Measurements from ENCODE around the gene SHISA9.

The SHISA9 gene

DNA sequence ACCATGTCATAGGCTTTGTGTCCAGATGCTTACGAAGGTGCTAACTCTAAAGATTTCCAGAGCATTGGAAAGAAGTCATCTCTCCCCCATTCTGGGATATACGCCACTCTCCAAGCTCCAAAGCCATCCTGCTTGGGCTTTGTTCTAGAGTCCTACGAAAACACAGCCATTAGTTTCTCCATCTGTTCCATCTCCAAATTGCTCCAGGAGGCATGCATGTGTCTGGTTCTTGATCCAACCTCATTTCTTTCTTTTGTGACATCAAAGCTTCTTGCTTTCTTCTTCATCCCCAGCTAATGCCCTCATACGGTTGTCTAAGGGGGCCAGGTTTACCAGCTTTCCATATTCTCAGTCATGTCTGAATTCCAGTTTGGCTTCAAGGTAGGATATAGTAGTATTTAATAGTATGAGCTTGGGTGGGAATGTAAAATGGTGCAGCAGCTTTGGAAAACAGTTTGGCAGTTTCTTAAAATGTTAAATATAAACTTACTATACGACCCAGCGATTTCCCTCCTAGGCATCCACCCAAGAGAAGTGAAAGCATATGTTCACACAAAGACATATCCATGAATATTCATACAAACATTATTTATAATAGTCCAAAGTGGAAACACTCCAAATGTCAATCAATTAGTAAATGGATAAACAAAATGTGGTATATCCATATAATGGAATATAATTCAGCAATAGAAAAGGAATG lies 202.6 kb downstream of the SHISA9 start:
- H2AFZ ChIP-seq (ENCODE audit: low read length), result no peak overlapping the region
- no peak overlapping the region for H3K4me3 ChIP-seq (ENCODE audit: low read length, poor library complexity, severe bottlenecking)
- H3K36me3 ChIP-seq (ENCODE audit: insufficient read depth, low read length), result no peaks in the 10 kb centered on the region
- no peaks in the 10 kb centered on the region for H3F3A ChIP-seq (ENCODE audit: low read depth)
- H3K4me2 ChIP-seq (ENCODE audit: low read depth, low read length, poor library complexity, severe bottlenecking), result no peak overlapping the region
- no peaks in the 10 kb centered on the region for H3K9me3 ChIP-seq (ENCODE audit: insufficient read depth, low read depth, low read length)
- no peaks in the 10 kb centered on the region for H3K9me2 ChIP-seq (replicated peaks; ENCODE audit: low read depth, low read length)
- no peak overlapping the region for H3K9ac ChIP-seq (ENCODE audit: low read depth, low read length, poor library complexity, severe bottlenecking)
- no peaks in the 10 kb centered on the region for H3K4me1 ChIP-seq (ENCODE audit: insufficient read depth, low read length, poor library complexity, severe bottlenecking)
- H3K27me3 ChIP-seq (ENCODE audit: insufficient read depth, low read length, poor library complexity, severe bottlenecking), result no peaks in the 10 kb centered on the region
- no peaks in the 10 kb centered on the region for H3K79me2 ChIP-seq (ENCODE audit: insufficient read depth, low read length)
- no peak for TF ChIP-seq EZH2phosphoT487 (IDR thresholded peaks at IDR 0.05; ENCODE audit: borderline replicate concordance)
- TF ChIP-seq, protein P1, sequence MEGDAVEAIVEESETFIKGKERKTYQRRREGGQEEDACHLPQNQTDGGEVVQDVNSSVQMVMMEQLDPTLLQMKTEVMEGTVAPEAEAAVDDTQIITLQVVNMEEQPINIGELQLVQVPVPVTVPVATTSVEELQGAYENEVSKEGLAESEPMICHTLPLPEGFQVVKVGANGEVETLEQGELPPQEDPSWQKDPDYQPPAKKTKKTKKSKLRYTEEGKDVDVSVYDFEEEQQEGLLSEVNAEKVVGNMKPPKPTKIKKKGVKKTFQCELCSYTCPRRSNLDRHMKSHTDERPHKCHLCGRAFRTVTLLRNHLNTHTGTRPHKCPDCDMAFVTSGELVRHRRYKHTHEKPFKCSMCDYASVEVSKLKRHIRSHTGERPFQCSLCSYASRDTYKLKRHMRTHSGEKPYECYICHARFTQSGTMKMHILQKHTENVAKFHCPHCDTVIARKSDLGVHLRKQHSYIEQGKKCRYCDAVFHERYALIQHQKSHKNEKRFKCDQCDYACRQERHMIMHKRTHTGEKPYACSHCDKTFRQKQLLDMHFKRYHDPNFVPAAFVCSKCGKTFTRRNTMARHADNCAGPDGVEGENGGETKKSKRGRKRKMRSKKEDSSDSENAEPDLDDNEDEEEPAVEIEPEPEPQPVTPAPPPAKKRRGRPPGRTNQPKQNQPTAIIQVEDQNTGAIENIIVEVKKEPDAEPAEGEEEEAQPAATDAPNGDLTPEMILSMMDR (conservative IDR thresholded peaks at IDR 0.05; ENCODE audit: low read length), result no peak
- H4K20me1 ChIP-seq (ENCODE audit: insufficient read depth, low read length, poor library complexity, severe bottlenecking), result no peaks in the 10 kb centered on the region

DNA sequence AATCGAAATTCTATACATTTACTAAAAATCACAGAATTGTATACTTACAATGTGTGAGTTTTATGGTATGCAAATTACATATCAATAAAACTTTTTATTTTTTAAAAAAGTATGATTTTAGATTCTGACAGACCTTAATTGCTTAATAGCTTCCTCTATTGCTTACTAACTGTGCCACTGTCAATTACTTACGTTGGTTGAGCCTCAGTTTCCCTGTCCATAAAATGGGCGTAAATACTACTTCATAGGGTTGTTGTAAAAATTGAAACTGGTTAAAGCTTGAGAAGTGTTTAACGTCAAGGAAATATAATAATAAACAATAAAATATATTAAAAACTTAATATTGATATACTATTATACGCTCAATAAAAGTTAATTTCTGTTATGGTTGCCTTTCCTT lies 203.4 kb downstream of the SHISA9 start:
- TF ChIP-seq, protein P1 (conservative IDR thresholded peaks at IDR 0.05; ENCODE audit: low read length), result no peak
- TF ChIP-seq EZH2phosphoT487 (IDR thresholded peaks at IDR 0.05; ENCODE audit: borderline replicate concordance), result no peak
- Histone ChIP-seq H3K4me1 (ENCODE audit: insufficient read depth, low read length, poor library complexity, severe bottlenecking) (no peaks in the 10 kb centered on the region), H2AFZ (ENCODE audit: low read length) (no peak overlapping the region)

DNA sequence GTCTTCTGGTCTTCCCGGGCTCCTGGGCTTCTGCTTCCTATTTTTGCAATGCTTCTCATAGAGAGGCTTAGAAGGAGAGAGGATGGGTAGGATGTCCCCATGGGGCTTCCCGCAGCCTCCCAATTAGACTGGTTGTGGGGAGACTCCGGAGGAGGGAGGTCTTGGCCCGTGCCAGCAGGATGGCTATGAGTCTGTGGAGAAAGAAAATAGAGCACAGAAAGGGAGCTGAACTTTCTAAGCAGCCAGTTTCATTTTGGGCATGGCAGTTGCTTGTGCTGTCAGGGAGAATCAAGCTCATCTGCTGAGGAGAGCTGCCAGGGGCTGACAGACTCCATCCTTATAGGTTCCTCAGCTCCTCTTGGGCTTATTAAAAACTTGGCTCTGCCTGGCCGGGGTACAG lies 204.0 kb downstream of the SHISA9 start:
- H3K9ac ChIP-seq (ENCODE audit: low read depth, low read length, poor library complexity, severe bottlenecking), result no peak overlapping the region
- H4K20me1 ChIP-seq (ENCODE audit: insufficient read depth, low read length, poor library complexity, severe bottlenecking), result no peaks in the 10 kb centered on the region
- H3K4me1 ChIP-seq (ENCODE audit: insufficient read depth, low read length, poor library complexity, severe bottlenecking), result no peaks in the 10 kb centered on the region
- H3K4me3 ChIP-seq (ENCODE audit: low read length, poor library complexity, severe bottlenecking), result no peak overlapping the region
- no peaks in the 10 kb centered on the region for H3K36me3 ChIP-seq (ENCODE audit: insufficient read depth, low read length)
- H3K9me3 ChIP-seq (ENCODE audit: insufficient read depth, low read depth, low read length), result no peaks in the 10 kb centered on the region
- no peaks in the 10 kb centered on the region for H3F3A ChIP-seq (ENCODE audit: low read depth)
- H3K9me2 ChIP-seq (replicated peaks; ENCODE audit: low read depth, low read length), result no peaks in the 10 kb centered on the region
- H3K4me2 ChIP-seq (ENCODE audit: low read depth, low read length, poor library complexity, severe bottlenecking), result no peak overlapping the region
- no peaks in the 10 kb centered on the region for H3K27me3 ChIP-seq (ENCODE audit: insufficient read depth, low read length, poor library complexity, severe bottlenecking)
- TF ChIP-seq, protein P1 (conservative IDR thresholded peaks at IDR 0.05; ENCODE audit: low read length), result no peak
- no peak for TF ChIP-seq EZH2phosphoT487 (IDR thresholded peaks at IDR 0.05; ENCODE audit: borderline replicate concordance)
- no peak overlapping the region for H2AFZ ChIP-seq (ENCODE audit: low read length)
- no peaks in the 10 kb centered on the region for H3K79me2 ChIP-seq (ENCODE audit: insufficient read depth, low read length)

More for the DNA sequence above, 203.4 kb downstream of the SHISA9 start:
- Histone ChIP-seq H3K4me3 (ENCODE audit: low read length, poor library complexity, severe bottlenecking) (no peak overlapping the region), H3K36me3 (ENCODE audit: insufficient read depth, low read length) (no peaks in the 10 kb centered on the region), H3K4me2 (ENCODE audit: low read depth, low read length, poor library complexity, severe bottlenecking) (no peak overlapping the region), H3F3A (ENCODE audit: low read depth) (no peaks in the 10 kb centered on the region), H3K9me3 (ENCODE audit: insufficient read depth, low read depth, low read length) (no peaks in the 10 kb centered on the region), H3K27me3 (ENCODE audit: insufficient read depth, low read length, poor library complexity, severe bottlenecking) (no peaks in the 10 kb centered on the region), H3K9me2 (replicated peaks; ENCODE audit: low read depth, low read length) (no peaks in the 10 kb centered on the region), H3K9ac (ENCODE audit: low read depth, low read length, poor library complexity, severe bottlenecking) (no peak overlapping the region), H4K20me1 (ENCODE audit: insufficient read depth, low read length, poor library complexity, severe bottlenecking) (no peaks in the 10 kb centered on the region), H3K79me2 (ENCODE audit: insufficient read depth, low read length) (no peaks in the 10 kb centered on the region)

Data from Loucy (cell line).